H9 (cell line): Measurements from ENCODE around the gene FBLN1. TPM values are rescaled to one million over a fixed set of nuclear protein-coding genes. Genes with fewer than 3 reads are reported as not detected.
"Not testable (repeated sequence)": the region's sequence is repeated elsewhere in the genome, so short reads cannot be mapped to it uniquely, and the experiment has no call there.

ENCODE experiments used
- DNase-seq: peaks from one replicate; pipeline ENCODE4 v3.0.0-alpha.2; 2017
- H2AFZ ChIP-seq: one replicate; pipeline ENCODE4 v1.6.1; 2013; ENCODE audit warnings: mild to moderate bottlenecking, low read length, control low read depth, moderate library complexity
- H2AK5ac ChIP-seq: 2 replicates; pipeline ENCODE4 v1.6.1; 2013; ENCODE audit warnings: low read length, control low read depth, mixed read lengths; ENCODE audit not compliant: insufficient read length
- H2BK120ac ChIP-seq: one replicate; pipeline ENCODE4 v1.6.1; 2013; ENCODE audit warnings: low read depth, mild to moderate bottlenecking, low read length, control low read depth, inconsistent platforms; ENCODE audit not compliant: poor library complexity, severe bottlenecking
- H2BK12ac ChIP-seq: 2 replicates; pipeline ENCODE4 v1.6.1; 2013; ENCODE audit warnings: low read length, control low read depth, mixed read lengths, low read depth; ENCODE audit not compliant: insufficient read length
- H2BK15ac ChIP-seq: 2 replicates; pipeline ENCODE4 v1.6.1; 2013; ENCODE audit warnings: low read depth, low read length, control low read depth
- H2BK20ac ChIP-seq: one replicate; pipeline ENCODE4 v1.6.1; 2013; ENCODE audit warnings: low read depth, mild to moderate bottlenecking, low read length, control low read depth, inconsistent platforms; ENCODE audit not compliant: poor library complexity, severe bottlenecking
- H2BK5ac ChIP-seq: 2 replicates; pipeline ENCODE4 v1.6.1; 2013; ENCODE audit warnings: low read length, control low read depth, mixed read lengths; ENCODE audit not compliant: insufficient read length
- H3K14ac ChIP-seq: 2 replicates; pipeline ENCODE4 v1.6.1; 2013; ENCODE audit warnings: low read length, control low read depth; ENCODE audit not compliant: insufficient read depth
- H3K18ac ChIP-seq: 2 replicates; pipeline ENCODE4 v1.6.1; 2013; ENCODE audit warnings: low read depth, mild to moderate bottlenecking, mixed read lengths, low read length, control low read depth; ENCODE audit not compliant: insufficient read length
- H3K23ac ChIP-seq: 2 replicates; pipeline ENCODE4 v1.6.1; 2013; ENCODE audit warnings: low read length, control low read depth, mixed read lengths, low read depth; ENCODE audit not compliant: insufficient read length
- H3K23me2 ChIP-seq: 2 replicates; pipeline ENCODE4 v1.6.1; 2013; ENCODE audit warnings: low read depth, mild to moderate bottlenecking, mixed read lengths, low read length, control low read depth; ENCODE audit not compliant: insufficient read length, poor library complexity, severe bottlenecking
- H3K27ac ChIP-seq: 2 replicates; pipeline ENCODE4 v1.5.1; 2013; ENCODE audit warnings: low read length, control low read depth, mixed read lengths, low read depth; ENCODE audit not compliant: insufficient read length
- H3K27me3 ChIP-seq: 2 replicates; pipeline ENCODE4 v1.6.1; 2013; ENCODE audit warnings: low read length, control low read depth, inconsistent platforms; ENCODE audit not compliant: insufficient read depth
- H3K4ac ChIP-seq: 2 replicates; pipeline ENCODE4 v1.6.1; 2013; ENCODE audit warnings: low read depth, mild to moderate bottlenecking, control low read depth, inconsistent platforms, low read length, moderate library complexity
- H3K4me1 ChIP-seq: 2 replicates; pipeline ENCODE4 v1.6.1; 2013; ENCODE audit warnings: low read length, control low read depth, inconsistent platforms; ENCODE audit not compliant: insufficient read depth
- H3K4me2 ChIP-seq: 2 replicates; pipeline ENCODE4 v1.6.1; 2013; ENCODE audit warnings: low read length, control low read depth, mixed read lengths; ENCODE audit not compliant: insufficient read length, insufficient read depth
- H3K56ac ChIP-seq: 2 replicates; pipeline ENCODE4 v1.6.1; 2013; ENCODE audit warnings: low read depth, mild to moderate bottlenecking, mixed read lengths, low read length, control low read depth; ENCODE audit not compliant: insufficient read length
- H3K79me1 ChIP-seq: 2 replicates; pipeline ENCODE4 v1.6.1; 2013; ENCODE audit warnings: low read depth, mild to moderate bottlenecking, moderate library complexity, low read length, control low read depth, inconsistent platforms; ENCODE audit not compliant: insufficient read depth, poor library complexity, severe bottlenecking
- H3K79me2 ChIP-seq: 2 replicates; pipeline ENCODE4 v1.6.1; 2013; ENCODE audit warnings: low read length, control low read depth, inconsistent platforms; ENCODE audit not compliant: insufficient read depth
- H3K9ac ChIP-seq: 2 replicates; pipeline ENCODE4 v1.6.1; 2013; ENCODE audit warnings: low read length, control low read depth, mixed read lengths; ENCODE audit not compliant: insufficient read length; ENCODE audit errors: extremely low read depth
- H3K9me3 ChIP-seq: one replicate; pipeline ENCODE4 v1.6.1; 2013; ENCODE audit warnings: low read depth, low read length, inconsistent platforms; ENCODE audit not compliant: control insufficient read depth
- H3T11ph ChIP-seq: one replicate; pipeline ENCODE4 v1.6.1; 2013; ENCODE audit warnings: mild to moderate bottlenecking, low read length, control low read depth, inconsistent platforms
- H4K20me1 ChIP-seq: one replicate; pipeline ENCODE4 v1.6.1; 2013; ENCODE audit not compliant: control insufficient read depth, insufficient read length, insufficient read depth
- H4K5ac ChIP-seq: 2 replicates; pipeline ENCODE4 v1.6.1; 2013; ENCODE audit warnings: low read depth, mild to moderate bottlenecking, mixed read lengths, low read length, control low read depth; ENCODE audit not compliant: insufficient read length
- H4K8ac ChIP-seq: replicated peaks from 2 replicates; pipeline ENCODE4 v1.6.1; 2013; ENCODE audit warnings: low read length, control low read depth, mixed read lengths, low read depth; ENCODE audit not compliant: insufficient read length
- H4K91ac ChIP-seq: 2 replicates; pipeline ENCODE4 v1.6.1; 2013; ENCODE audit warnings: low read depth, mild to moderate bottlenecking, moderate library complexity, mixed read lengths, low read length, control low read depth; ENCODE audit not compliant: insufficient read length
- H3K27ac Mint-ChIP-seq, 3 experiments: 2 replicates in 2 of 3; 3 replicates in 1 of 3; pipeline ENCODE4 v1.8.0; 2020 to 2021; ENCODE audit warnings: mixed read lengths in 3 of 3, mild to moderate bottlenecking in 1 of 3, moderate library complexity in 1 of 3
- H3K27me3 Mint-ChIP-seq: 2 replicates; pipeline ENCODE4 v1.8.0; 2021; ENCODE audit warnings: low read depth, mild to moderate bottlenecking, moderate library complexity, mixed read lengths
- H3K36me3 Mint-ChIP-seq, 3 experiments: 2 replicates in 2 of 3; 3 replicates in 1 of 3; pipeline ENCODE4 v1.8.0; 2020 to 2021; ENCODE audit warnings: low read depth in 3 of 3, mixed read lengths in 3 of 3; ENCODE audit not compliant: insufficient read depth in 1 of 3
- H3K4me1 Mint-ChIP-seq, 2 experiments: 2 replicates each; pipeline ENCODE4 v1.8.0; 2020; ENCODE audit warnings: mixed read lengths in 2 of 2
- H3K4me3 Mint-ChIP-seq, 2 experiments: 2 replicates in 1 of 2; 3 replicates in 1 of 2; pipeline ENCODE4 v1.8.0; 2020 to 2021; ENCODE audit warnings: mild to moderate bottlenecking in 2 of 2, mixed read lengths in 2 of 2, moderate library complexity in 1 of 2
- H3K9me3 Mint-ChIP-seq, 2 experiments: 2 replicates in 1 of 2; 3 replicates in 1 of 2; pipeline ENCODE4 v1.8.0; 2020; ENCODE audit warnings: mild to moderate bottlenecking in 2 of 2, mixed read lengths in 2 of 2, moderate library complexity in 1 of 2
- CTCF ChIP-seq: fragments of 200-600 bp; sonication (generic); conservative IDR thresholded peaks from 3 replicates; pipeline ENCODE4 v1.8.0; 2021; ENCODE audit warnings: antibody characterized with exemption, mild to moderate bottlenecking
- WGBS: extraction: QIAGEN DNeasy Blood & Tissue Kit; methylation state at CpG from one replicate; pipeline ENCODE4 v1.1.7; 2013; ENCODE audit warnings: missing lambda C conversion rate, low lambda C conversion rate, mixed read lengths; ENCODE audit not compliant: insufficient read length; ENCODE audit errors: extremely low coverage; 5-methylcytosine and 5-hydroxymethylcytosine counted together
- total RNA-seq: library from RNA; stranded (reverse); gene quantifications from 2 replicates; pipeline ENCODE4 v1.2.1, GENCODE V29; 2021

Gene FBLN1
- total RNA-seq, 1 experiment from 2014 or later = 140 TPM

- Histone ChIP-seq H3K9ac (no peak overlapping the region), H3K23ac (no peak overlapping the region), H2BK120ac (no peak overlapping the region), H4K91ac (no peak overlapping the region), H3K79me1 (no peaks in the 10 kb centered on the region), H2AK5ac (no peak overlapping the region), H3T11ph (no peak overlapping the region), H4K5ac (no peak overlapping the region), H3K56ac (no peak overlapping the region), H4K20me1 (no peaks in the 10 kb centered on the region), H2AFZ (no peak overlapping the region), H3K27me3 (no peaks in the 10 kb centered on the region), H2BK12ac (no peak overlapping the region), H3K23me2 (no peaks in the 10 kb centered on the region), H3K4me1 (0 out of 2 replicates have a peak, but pooled peaks cover 3% of the 10 kb centered on the region), H3K4me2 (no peak overlapping the region), H2BK15ac (no peak overlapping the region), H3K9me3 (no peaks in the 10 kb centered on the region), H3K18ac (no peak overlapping the region), H3K14ac (no peak overlapping the region), H3K4ac (no peak overlapping the region), H3K27ac (no peak overlapping the region), H2BK5ac (no peak overlapping the region), H4K8ac (no peak overlapping the region), H3K79me2 (no peaks in the 10 kb centered on the region), H2BK20ac (no peak overlapping the region)
- H3K27ac Mint-ChIP-seq = no peak overlapping the region
- peaks cover 29 to 31% of the 10 kb centered on the region in 2 experiments for H3K9me3 Mint-ChIP-seq
- H3K4me1 Mint-ChIP-seq = peaks cover 13 to 20% of the 10 kb centered on the region in 2 experiments
- peaks cover 13% of the 10 kb centered on the region for H3K27me3 Mint-ChIP-seq
- no CpG with 5 or more reads among the region's 13 CpGs for WGBS
- no peak for DNase-seq
- peaks cover 8 to 27% (median 10%) of the 10 kb centered on the region in 3 experiments; a peak in 6 of 7 replicates for H3K36me3 Mint-ChIP-seq
- no peak overlapping the region for H3K4me3 Mint-ChIP-seq
- no peak for TF ChIP-seq CTCF
These were observed 9.4 kb upstream of the FBLN1 start for GRCh38 chr22:45493286-45493771.

- H4K20me1 ChIP-seq, H2BK120ac ChIP-seq, H3K4me3 Mint-ChIP-seq, H2BK12ac ChIP-seq, H2BK20ac ChIP-seq, H3K14ac ChIP-seq, H4K8ac ChIP-seq, H2BK15ac ChIP-seq, DNase-seq, H2BK5ac ChIP-seq, H4K5ac ChIP-seq, H3K27me3 ChIP-seq, H3T11ph ChIP-seq, H3K27ac Mint-ChIP-seq, H3K9ac ChIP-seq, H4K91ac ChIP-seq, H2AK5ac ChIP-seq, H3K18ac ChIP-seq, H2AFZ ChIP-seq, H3K9me3 ChIP-seq, H3K27ac ChIP-seq, H3K23me2 ChIP-seq, H3K4ac ChIP-seq, H3K56ac ChIP-seq, H3K4me1 ChIP-seq, H3K79me2 ChIP-seq, H3K79me1 ChIP-seq, H3K4me2 ChIP-seq, H3K23ac ChIP-seq: not testable (repeated sequence)
- Mint-ChIP-seq H3K27me3 (peaks cover 12% of the 10 kb centered on the region), H3K4me1 (peaks cover 13 to 20% of the 10 kb centered on the region in 2 experiments), H3K9me3 (peaks cover 19 to 24% of the 10 kb centered on the region in 2 experiments), H3K36me3 (peaks cover 5 to 17% (median 6%) of the 10 kb centered on the region in 3 experiments; a peak in 5 of 7 replicates)
- no CpG with 5 or more reads among the region's 8 CpGs for WGBS
These were observed 8.4 kb upstream of the FBLN1 start for GRCh38 chr22:45494306-45494705.
